ENCODE measurements around the gene B9D1.

The B9D1 gene

DNA sequence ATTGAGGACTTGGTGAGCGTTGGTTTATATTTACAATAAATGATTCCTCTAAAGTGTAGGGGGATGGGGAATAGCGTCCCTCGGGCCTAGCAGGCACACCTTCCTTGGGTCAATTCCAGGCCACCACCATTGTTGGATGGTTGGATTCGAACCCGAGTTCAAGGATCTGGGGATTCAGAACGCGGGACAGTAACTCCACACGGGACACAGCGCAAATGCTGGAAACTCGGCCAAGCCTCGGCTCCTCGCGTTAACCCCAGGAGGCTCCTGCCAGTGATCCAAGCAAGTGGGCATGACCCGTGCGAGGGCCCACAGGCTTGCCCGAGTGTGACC, 613 bp downstream of the B9D1 start:
- TF ChIP-seq, protein P1, sequence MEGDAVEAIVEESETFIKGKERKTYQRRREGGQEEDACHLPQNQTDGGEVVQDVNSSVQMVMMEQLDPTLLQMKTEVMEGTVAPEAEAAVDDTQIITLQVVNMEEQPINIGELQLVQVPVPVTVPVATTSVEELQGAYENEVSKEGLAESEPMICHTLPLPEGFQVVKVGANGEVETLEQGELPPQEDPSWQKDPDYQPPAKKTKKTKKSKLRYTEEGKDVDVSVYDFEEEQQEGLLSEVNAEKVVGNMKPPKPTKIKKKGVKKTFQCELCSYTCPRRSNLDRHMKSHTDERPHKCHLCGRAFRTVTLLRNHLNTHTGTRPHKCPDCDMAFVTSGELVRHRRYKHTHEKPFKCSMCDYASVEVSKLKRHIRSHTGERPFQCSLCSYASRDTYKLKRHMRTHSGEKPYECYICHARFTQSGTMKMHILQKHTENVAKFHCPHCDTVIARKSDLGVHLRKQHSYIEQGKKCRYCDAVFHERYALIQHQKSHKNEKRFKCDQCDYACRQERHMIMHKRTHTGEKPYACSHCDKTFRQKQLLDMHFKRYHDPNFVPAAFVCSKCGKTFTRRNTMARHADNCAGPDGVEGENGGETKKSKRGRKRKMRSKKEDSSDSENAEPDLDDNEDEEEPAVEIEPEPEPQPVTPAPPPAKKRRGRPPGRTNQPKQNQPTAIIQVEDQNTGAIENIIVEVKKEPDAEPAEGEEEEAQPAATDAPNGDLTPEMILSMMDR (IDR thresholded peaks at IDR 0.05; ENCODE audit: low read depth, low read length): no peak
- TF ChIP-seq EZH2phosphoT487 (IDR thresholded peaks at IDR 0.05; ENCODE audit: low read depth): no peak
- peak overlapping the region; percentile 68 for H3K9ac ChIP-seq (ENCODE audit: low read length)
- H3K4me3 ChIP-seq (ENCODE audit: low read length): peak overlapping the region; percentile 87
- peak overlapping the region; percentile 65 for H3K4me2 ChIP-seq (ENCODE audit: low read length)
- no peak overlapping the region for H2AFZ ChIP-seq (ENCODE audit: low read depth, low read length)
- no peaks in the 10 kb centered on the region for H4K20me1 ChIP-seq (ENCODE audit: insufficient read depth, low read length)
- no peaks in the 10 kb centered on the region for H3K36me3 ChIP-seq (replicated peaks; ENCODE audit: low read depth, low read length)
- no peaks in the 10 kb centered on the region for H3K27me3 ChIP-seq (ENCODE audit: low read depth, low read length)
- H3K79me2 ChIP-seq (ENCODE audit: low read length): no peaks in the 10 kb centered on the region
- no peaks in the 10 kb centered on the region for H3K9me3 ChIP-seq (ENCODE audit: insufficient read depth, low read length)
- no peaks in the 10 kb centered on the region for H3K4me1 ChIP-seq (ENCODE audit: low read length)
- H3K27ac ChIP-seq (ENCODE audit: low read length): no peak overlapping the region

DNA sequence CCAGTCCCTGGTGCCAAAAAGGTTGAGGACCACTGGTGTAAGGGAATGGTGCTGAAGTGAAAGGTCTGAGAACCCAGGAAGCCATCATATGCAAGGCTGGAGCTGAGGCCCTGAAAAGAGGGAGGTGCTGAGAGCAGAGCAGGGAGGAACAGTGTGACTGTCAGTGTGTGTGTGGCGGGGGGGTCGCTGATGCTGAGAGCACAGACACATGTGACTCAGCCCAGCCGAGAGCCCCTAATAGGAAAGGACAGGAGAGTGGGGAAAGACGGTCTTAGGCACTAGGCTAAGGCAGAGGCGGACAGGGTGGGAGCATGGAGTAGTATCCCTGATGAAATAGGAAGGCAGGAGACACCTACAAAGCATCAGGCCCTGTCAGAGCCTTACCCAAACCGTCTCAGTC, 1.2 kb downstream of the B9D1 start:
- no peak overlapping the region for H2AFZ ChIP-seq (ENCODE audit: low read depth, low read length)
- no peaks in the 10 kb centered on the region for H4K20me1 ChIP-seq (ENCODE audit: insufficient read depth, low read length)
- H3K4me1 ChIP-seq (ENCODE audit: low read length): no peaks in the 10 kb centered on the region
- H3K27me3 ChIP-seq (ENCODE audit: low read depth, low read length): no peaks in the 10 kb centered on the region
- no peaks in the 10 kb centered on the region for H3K79me2 ChIP-seq (ENCODE audit: low read length)
- H3K4me2 ChIP-seq (ENCODE audit: low read length): peak overlapping the region; percentile 65; the same call in 1 of the 2 replicates
- H3K9ac ChIP-seq (ENCODE audit: low read length): no peak overlapping the region
- no peaks in the 10 kb centered on the region for H3K9me3 ChIP-seq (ENCODE audit: insufficient read depth, low read length)
- no peaks in the 10 kb centered on the region for H3K36me3 ChIP-seq (replicated peaks; ENCODE audit: low read depth, low read length)
- H3K4me3 ChIP-seq (ENCODE audit: low read length): no peak overlapping the region
- H3K27ac ChIP-seq (ENCODE audit: low read length): no peak overlapping the region
- TF ChIP-seq, protein P1 (IDR thresholded peaks at IDR 0.05; ENCODE audit: low read depth, low read length): no peak
- no peak for TF ChIP-seq EZH2phosphoT487 (IDR thresholded peaks at IDR 0.05; ENCODE audit: low read depth)

DNA sequence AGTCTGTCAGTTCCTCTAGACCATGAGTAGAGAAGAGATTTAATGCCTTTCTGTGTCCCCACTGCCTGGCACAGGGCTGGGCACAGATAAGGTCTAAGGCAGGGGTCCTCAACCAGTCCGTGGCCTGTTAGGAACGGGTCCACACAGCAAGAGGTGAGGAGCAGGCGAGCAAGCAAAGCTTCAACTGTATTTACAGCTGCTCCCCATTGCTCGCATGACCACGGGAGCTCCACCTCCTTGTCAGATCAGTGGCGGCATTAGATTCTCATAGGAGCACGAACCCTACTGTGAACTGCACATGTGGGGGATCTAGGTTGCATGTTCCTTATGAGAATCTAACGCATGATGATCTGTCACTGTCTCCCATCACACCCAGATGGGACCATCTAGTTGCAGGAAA, 1.8 kb downstream of the B9D1 start:
- Histone ChIP-seq H3K27me3 (ENCODE audit: low read depth, low read length) (no peaks in the 10 kb centered on the region), H3K27ac (ENCODE audit: low read length) (no peak overlapping the region), H3K79me2 (ENCODE audit: low read length) (no peaks in the 10 kb centered on the region), H3K4me3 (ENCODE audit: low read length) (no peak overlapping the region), H3K4me2 (ENCODE audit: low read length) (no peak overlapping the region), H3K9ac (ENCODE audit: low read length) (no peak overlapping the region), H3K9me3 (ENCODE audit: insufficient read depth, low read length) (no peaks in the 10 kb centered on the region), H3K4me1 (ENCODE audit: low read length) (no peaks in the 10 kb centered on the region), H2AFZ (ENCODE audit: low read depth, low read length) (no peak overlapping the region), H3K36me3 (replicated peaks; ENCODE audit: low read depth, low read length) (no peaks in the 10 kb centered on the region), H4K20me1 (ENCODE audit: insufficient read depth, low read length) (no peaks in the 10 kb centered on the region)
- no peak for TF ChIP-seq EZH2phosphoT487 (IDR thresholded peaks at IDR 0.05; ENCODE audit: low read depth)
- TF ChIP-seq, protein P1 (IDR thresholded peaks at IDR 0.05; ENCODE audit: low read depth, low read length): no peak

DNA sequence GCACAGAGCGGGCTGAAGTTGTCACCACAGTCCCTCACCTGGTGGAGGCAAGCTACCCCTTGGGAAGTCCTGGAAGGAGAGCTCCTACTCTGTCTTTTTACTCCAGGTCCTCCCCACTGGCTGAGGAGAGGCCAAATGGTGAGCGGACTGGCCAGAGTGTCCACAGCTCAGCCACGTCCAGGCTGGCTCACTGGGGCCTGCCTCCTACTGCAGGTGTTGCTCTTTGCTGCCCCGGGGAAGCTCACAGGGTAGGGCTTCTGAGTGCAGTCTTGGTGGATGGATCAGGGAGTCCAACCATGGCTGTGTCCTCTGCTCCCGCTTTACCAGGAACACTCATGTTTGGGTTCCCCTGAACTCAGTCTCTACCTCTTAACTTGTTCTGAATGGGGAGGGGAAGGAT, 2.7 kb downstream of the B9D1 start:
- H3K27me3 ChIP-seq (ENCODE audit: low read depth, low read length): no peaks in the 10 kb centered on the region
- no peaks in the 10 kb centered on the region for H3K79me2 ChIP-seq (ENCODE audit: low read length)
- H3K9me3 ChIP-seq (ENCODE audit: insufficient read depth, low read length): no peaks in the 10 kb centered on the region
- no peak overlapping the region for H3K9ac ChIP-seq (ENCODE audit: low read length)
- H3K4me1 ChIP-seq (ENCODE audit: low read length): no peaks in the 10 kb centered on the region
- no peak overlapping the region for H3K4me2 ChIP-seq (ENCODE audit: low read length)
- H3K36me3 ChIP-seq (replicated peaks; ENCODE audit: low read depth, low read length): no peaks in the 10 kb centered on the region
- no peak overlapping the region for H2AFZ ChIP-seq (ENCODE audit: low read depth, low read length)
- no peaks in the 10 kb centered on the region for H4K20me1 ChIP-seq (ENCODE audit: insufficient read depth, low read length)
- no peak for TF ChIP-seq EZH2phosphoT487 (IDR thresholded peaks at IDR 0.05; ENCODE audit: low read depth)
- TF ChIP-seq, protein P1 (IDR thresholded peaks at IDR 0.05; ENCODE audit: low read depth, low read length): no peak
- H3K4me3 ChIP-seq (ENCODE audit: low read length): no peak overlapping the region
- no peak overlapping the region for H3K27ac ChIP-seq (ENCODE audit: low read length)

All from OCI-LY3 (cell line).